Measurements from ENCODE around the gene MRPS30.
"Not testable (repeated sequence)": the region's sequence is repeated elsewhere in the genome, so short reads cannot be mapped to it uniquely, and the experiment has no call there.

MRPS30 gene

DNA sequence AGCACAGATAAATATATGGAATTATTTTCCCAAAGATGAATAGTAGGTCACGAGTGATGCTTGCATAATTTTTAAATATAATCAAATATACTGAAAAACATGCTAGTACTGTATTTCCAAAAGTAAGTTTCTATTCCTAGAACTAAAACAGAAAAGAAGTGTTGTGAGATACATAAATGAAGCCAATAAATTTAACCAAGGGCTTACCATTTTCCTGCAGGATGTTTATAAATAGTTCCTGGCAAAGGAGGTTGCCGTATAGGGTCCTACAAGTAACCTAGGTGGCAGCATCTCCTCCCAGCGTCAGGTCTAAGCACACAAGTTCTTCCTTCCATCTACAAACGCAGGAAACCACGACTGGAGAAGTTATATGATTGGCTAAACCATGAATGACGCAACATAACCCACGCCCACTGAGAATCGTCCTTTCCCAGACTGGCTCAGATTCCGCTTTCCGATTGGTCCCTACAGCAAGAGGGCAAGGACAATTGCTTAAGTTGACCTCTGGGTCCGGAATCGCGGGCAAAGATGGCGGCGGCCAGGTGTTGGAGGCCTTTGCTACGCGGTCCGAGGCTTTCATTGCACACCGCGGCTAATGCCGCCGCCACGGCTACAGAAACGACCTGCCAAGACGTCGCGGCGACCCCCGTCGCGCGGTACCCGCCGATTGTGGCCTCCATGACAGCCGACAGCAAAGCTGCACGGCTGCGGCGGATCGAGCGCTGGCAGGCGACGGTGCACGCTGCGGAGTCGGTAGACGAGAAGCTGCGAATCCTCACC lies at the start of gene MRPS30:
TSS of gene MRPS30 (plus strand) at position 513 of the 780 bp plus-strand sequence. CDS start at position 529, 16 bp downstream.
- peak within 1 kb of the TSS; percentile 71 to 100 (median 93) for H3K4me3 ChIP-seq
- peak within 1 kb of the TSS; percentile 52 to 97 (median 90) for H3K27ac ChIP-seq

DNA sequence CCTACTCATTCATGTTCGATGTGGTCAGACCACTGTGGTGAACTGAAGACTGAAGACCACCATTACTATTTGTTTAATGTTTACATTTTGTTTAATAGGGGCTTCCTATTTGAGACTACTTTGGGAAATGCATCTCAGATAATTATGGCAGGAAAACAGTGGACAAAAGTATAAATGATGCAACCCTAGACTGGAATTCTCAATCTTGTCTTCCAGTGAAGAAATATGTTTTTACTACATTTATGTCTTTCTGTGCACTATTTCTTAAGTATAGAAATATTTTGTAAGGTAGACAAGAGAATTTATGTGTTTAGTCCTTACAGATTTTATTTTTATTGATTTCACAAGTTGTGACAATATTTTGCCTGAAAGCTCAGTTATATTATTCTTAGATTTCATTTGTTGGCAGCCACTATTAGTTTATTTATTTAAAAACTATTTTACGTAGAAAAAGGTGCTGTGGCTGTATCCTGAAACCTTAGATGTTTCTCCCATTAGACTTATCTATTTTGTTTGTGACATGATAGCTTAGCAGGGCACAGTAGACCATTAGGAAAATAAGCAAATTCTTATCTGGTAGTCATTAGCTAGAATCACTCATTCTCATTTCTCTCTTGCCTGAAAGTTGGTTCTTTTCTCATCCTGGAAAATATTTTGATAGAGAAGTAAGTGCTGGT lies 39.4 kb upstream of the MRPS30 start:
- no peak overlapping the region for H3K4me3 ChIP-seq
- no peak overlapping the region for H3K27ac ChIP-seq

GRCh38 chr5:44769877-44770209 lies 38.9 kb upstream of the MRPS30 start:
- Histone ChIP-seq H3K27ac (no peak overlapping the region), H3K4me3 (no peak overlapping the region)

DNA sequence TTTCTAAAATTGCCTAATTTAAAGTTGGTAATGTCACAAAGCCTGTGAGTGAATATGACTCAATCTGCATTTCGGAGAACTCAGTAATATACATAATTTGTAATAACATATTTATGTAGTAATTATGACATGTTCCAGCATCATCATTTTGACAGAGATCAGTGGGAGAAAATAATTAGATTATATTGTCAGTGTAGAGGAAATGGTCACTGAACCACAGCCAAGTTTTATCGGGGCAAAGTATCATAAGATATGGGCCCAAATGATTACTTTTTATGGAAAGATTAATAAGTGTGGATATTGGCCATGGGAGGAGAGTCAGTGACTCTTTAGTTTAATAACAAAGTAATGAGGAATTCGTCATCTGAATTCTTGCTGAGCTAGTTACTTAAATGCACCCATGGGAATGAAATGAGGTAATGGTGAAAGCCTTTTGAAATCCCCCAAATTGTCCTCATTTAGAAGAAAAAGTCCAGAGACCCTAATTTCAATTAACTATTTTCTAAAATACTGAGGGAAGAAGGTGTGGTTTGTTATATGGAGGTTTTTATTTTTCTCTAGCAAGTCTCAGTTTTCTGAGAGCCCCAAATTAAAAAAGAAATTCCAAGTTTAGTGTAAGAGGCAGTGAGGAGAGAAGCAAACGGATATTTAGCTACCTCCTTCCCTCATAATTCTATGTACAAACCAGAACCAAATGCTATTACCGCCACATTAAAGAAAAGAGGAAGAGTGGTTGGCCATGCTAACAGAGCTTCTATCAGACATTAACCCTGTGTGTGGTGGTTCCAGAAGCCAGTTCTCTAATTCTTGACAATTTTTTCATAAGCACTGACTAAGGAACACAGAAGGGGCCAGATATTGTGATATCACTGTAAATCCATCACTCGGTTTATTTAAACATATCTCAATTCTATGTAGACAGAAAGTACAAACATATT lies 37.7 kb upstream of the MRPS30 start:
- no peak overlapping the region for H3K4me3 ChIP-seq
- no peak overlapping the region for H3K27ac ChIP-seq

GRCh38 chr5:44772397-44772796 lies 36.4 kb upstream of the MRPS30 start:
- H3K4me3 ChIP-seq, H3K27ac ChIP-seq: not testable (repeated sequence)

DNA sequence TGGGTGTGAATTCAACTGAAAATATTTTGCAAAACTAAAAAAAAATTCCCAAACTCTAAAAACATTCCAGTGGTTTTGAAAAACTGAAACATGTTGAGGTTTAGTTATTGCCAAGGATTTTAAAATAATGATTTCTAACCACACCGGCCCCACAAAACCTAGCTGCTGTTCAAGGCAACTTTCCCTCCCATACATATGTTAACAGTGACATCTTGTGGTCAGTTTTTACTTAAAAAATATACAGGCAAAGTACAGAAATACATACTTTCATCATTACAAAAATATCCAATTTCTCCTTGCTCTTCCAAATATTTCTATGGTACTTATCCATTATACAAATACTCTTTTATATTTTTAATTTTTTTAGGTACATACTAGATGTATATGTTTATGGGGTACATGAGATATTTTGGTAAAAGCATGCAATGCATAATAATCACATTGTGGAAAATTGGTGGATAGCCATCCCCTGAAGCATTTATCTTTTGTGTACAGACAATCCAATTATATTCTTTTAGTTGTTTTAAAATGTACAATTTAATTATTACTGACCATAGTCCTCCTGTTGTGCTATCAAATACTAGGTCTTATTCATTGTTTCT lies 34.4 kb upstream of the MRPS30 start:
- no peak overlapping the region for H3K4me3 ChIP-seq
- H3K27ac ChIP-seq: no peak overlapping the region

GRCh38 chr5:44779167-44779566 lies 29.6 kb upstream of the MRPS30 start:
- Histone ChIP-seq H3K4me3 (no peak overlapping the region), H3K27ac (no peak overlapping the region)

GRCh38 chr5:44783634-44784315 lies 25.0 kb upstream of the MRPS30 start:
- Histone ChIP-seq H3K4me3 (no peak overlapping the region), H3K27ac (no peak overlapping the region)

GRCh38 chr5:44787731-44788130 lies 21.0 kb upstream of the MRPS30 start:
- H3K27ac ChIP-seq: no peak overlapping the region
- no peak overlapping the region for H3K4me3 ChIP-seq

- not testable (repeated sequence) for H3K4me3 ChIP-seq, H3K27ac ChIP-seq
Observed at GRCh38 chr5:44789372-44789995, 19.3 kb upstream of the MRPS30 start.

GRCh38 chr5:44792031-44792673 lies 16.6 kb upstream of the MRPS30 start:
- H3K27ac ChIP-seq, H3K4me3 ChIP-seq: not testable (repeated sequence)

DNA sequence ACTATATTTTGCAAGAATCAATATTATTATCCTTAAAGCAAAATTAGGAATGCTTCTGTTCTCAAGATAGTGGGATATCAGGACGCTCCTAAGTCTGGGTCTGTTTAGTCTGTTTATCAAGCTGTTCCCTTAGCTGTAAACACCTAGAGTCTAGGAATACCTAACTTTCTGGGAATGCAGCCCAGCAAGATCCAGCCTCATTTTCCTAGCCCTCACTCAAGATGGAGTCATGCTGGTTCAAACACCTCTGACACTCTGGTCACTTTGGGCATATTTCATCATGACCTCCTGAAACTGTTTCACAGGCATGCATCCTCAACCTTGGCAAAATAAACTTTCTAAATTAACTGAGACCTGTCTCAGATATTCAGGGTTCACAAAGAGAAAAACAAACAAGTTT lies 14.4 kb upstream of the MRPS30 start:
- H3K4me3 ChIP-seq: no peak overlapping the region
- no peak overlapping the region for H3K27ac ChIP-seq

- Histone ChIP-seq H3K27ac (no peak overlapping the region), H3K4me3 (no peak overlapping the region)
Observed at GRCh38 chr5:44795496-44795895, 13.3 kb upstream of the MRPS30 start.

- no peak overlapping the region for H3K27ac ChIP-seq
- H3K4me3 ChIP-seq: no peak overlapping the region
Observed at GRCh38 chr5:44797841-44798240, 10.9 kb upstream of the MRPS30 start.

- Histone ChIP-seq H3K27ac (no peak overlapping the region), H3K4me3 (no peak overlapping the region)
Observed at GRCh38 chr5:44801992-44802391, 6.8 kb upstream of the MRPS30 start.

DNA sequence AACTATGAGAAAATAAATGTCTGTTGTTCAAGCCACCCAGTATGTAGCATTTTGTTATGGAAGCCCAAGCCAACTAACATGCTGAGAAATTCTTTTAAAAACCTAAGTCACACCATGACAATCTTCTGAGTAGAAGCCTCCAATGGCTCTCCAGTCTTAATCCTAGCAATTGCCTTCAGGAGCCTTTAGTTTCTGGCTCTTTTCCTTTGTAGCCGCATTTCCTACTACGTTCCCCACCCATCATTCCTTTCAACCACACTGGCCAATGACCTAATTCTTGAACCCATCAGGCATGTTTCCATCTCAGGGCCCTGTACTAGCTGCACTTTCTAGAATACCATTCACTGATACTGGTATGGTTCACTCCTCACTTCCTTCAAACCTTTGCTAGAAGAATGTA lies 2.1 kb upstream of the MRPS30 start:
- H3K27ac ChIP-seq: peak overlapping the region in 1 of 21 experiments; percentile 12
- H3K4me3 ChIP-seq: no peak overlapping the region

DNA sequence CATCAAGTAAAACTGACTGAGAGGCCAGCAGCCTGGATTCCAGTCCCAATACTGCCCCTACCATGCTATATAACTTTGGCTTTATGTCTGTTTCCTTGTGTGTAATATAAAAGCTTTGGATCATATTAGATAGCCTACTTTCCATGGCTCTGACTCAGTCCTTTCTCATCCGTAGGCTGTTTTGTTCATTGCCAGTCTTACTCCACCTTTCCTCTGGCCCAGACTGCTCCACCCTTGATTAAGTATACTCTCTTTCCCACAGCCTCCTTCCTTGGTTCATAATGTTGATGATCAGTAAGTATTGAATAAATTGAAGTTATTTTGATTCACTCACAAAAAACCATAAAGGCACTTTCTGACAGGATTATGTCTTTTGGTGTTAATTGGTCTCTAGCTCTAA lies 1.5 kb upstream of the MRPS30 start:
- peak overlapping the region in 1 of 21 experiments; percentile 12 for H3K27ac ChIP-seq
- H3K4me3 ChIP-seq: no peak overlapping the region

DNA sequence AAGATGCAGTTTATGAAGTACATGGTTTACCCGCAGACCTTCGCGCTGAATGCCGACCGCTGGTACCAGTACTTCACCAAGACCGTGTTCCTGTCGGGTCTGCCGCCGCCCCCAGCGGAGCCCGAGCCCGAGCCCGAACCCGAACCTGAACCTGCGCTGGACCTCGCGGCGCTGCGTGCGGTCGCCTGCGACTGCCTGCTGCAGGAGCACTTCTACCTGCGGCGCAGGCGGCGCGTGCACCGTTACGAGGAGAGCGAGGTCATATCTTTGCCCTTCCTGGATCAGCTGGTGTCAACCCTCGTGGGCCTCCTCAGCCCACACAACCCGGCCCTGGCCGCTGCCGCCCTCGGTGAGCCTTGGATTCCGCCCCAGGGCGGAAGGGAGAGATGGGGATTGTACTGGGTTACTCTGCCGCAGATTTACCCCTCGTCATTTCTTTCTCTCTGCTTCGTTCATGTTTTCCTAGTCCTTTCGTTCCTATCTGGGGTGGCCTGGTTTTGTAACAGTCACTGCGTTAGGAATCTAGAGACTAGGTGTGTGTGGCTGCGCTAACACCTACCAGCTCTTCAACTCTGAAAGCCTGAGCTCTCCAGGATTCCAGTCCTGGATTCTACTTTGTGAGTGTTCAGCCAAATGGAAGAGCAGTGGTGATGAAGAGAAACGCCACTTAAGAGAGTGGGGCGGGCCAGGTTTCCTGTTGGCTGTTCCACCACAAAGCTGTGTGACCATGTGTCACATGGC lies 638 bp downstream of the MRPS30 start:
- Histone ChIP-seq H3K4me3 (peak overlapping the region; percentile 71 to 100 (median 93)), H3K27ac (peak overlapping the region; percentile 52 to 97 (median 90))

All from skin epidermis (tissue), 12 donors.